ENCODE data around the gene ZDHHC12. TPM values are rescaled to one million over a fixed set of nuclear protein-coding genes. Genes with fewer than 3 reads are reported as not detected.

ZDHHC12 gene
- total RNA-seq, 1 experiment from 2014 or later = 39.7 TPM

DNA sequence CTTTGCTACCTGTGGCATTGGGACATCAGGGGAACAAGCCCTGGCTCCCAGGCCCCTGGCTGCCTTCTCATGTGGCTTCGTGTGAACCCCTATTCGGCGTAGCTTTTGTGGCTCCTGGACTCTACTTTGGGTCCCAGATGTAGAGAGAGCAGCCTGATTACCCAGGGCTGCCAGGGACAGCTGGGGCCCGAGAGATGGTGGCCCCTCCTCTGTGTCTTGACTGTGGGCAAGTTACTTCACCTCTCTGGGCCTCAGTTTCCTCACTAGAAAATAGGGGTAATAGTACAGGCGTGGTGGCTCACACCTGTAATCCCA, 19.6 kb downstream of the ZDHHC12 start (continued):
- TF ChIP-seq, protein P1, sequence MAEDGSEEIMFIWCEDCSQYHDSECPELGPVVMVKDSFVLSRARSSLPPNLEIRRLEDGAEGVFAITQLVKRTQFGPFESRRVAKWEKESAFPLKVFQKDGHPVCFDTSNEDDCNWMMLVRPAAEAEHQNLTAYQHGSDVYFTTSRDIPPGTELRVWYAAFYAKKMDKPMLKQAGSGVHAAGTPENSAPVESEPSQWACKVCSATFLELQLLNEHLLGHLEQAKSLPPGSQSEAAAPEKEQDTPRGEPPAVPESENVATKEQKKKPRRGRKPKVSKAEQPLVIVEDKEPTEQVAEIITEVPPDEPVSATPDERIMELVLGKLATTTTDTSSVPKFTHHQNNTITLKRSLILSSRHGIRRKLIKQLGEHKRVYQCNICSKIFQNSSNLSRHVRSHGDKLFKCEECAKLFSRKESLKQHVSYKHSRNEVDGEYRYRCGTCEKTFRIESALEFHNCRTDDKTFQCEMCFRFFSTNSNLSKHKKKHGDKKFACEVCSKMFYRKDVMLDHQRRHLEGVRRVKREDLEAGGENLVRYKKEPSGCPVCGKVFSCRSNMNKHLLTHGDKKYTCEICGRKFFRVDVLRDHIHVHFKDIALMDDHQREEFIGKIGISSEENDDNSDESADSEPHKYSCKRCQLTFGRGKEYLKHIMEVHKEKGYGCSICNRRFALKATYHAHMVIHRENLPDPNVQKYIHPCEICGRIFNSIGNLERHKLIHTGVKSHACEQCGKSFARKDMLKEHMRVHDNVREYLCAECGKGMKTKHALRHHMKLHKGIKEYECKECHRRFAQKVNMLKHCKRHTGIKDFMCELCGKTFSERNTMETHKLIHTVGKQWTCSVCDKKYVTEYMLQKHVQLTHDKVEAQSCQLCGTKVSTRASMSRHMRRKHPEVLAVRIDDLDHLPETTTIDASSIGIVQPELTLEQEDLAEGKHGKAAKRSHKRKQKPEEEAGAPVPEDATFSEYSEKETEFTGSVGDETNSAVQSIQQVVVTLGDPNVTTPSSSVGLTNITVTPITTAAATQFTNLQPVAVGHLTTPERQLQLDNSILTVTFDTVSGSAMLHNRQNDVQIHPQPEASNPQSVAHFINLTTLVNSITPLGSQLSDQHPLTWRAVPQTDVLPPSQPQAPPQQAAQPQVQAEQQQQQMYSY (CRISPR knock-in tag; IDR thresholded peaks at IDR 0.05) = no peak
- TF ChIP-seq, protein P2, sequence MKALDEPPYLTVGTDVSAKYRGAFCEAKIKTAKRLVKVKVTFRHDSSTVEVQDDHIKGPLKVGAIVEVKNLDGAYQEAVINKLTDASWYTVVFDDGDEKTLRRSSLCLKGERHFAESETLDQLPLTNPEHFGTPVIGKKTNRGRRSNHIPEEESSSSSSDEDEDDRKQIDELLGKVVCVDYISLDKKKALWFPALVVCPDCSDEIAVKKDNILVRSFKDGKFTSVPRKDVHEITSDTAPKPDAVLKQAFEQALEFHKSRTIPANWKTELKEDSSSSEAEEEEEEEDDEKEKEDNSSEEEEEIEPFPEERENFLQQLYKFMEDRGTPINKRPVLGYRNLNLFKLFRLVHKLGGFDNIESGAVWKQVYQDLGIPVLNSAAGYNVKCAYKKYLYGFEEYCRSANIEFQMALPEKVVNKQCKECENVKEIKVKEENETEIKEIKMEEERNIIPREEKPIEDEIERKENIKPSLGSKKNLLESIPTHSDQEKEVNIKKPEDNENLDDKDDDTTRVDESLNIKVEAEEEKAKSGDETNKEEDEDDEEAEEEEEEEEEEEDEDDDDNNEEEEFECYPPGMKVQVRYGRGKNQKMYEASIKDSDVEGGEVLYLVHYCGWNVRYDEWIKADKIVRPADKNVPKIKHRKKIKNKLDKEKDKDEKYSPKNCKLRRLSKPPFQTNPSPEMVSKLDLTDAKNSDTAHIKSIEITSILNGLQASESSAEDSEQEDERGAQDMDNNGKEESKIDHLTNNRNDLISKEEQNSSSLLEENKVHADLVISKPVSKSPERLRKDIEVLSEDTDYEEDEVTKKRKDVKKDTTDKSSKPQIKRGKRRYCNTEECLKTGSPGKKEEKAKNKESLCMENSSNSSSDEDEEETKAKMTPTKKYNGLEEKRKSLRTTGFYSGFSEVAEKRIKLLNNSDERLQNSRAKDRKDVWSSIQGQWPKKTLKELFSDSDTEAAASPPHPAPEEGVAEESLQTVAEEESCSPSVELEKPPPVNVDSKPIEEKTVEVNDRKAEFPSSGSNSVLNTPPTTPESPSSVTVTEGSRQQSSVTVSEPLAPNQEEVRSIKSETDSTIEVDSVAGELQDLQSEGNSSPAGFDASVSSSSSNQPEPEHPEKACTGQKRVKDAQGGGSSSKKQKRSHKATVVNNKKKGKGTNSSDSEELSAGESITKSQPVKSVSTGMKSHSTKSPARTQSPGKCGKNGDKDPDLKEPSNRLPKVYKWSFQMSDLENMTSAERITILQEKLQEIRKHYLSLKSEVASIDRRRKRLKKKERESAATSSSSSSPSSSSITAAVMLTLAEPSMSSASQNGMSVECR (CRISPR knock-in tag; IDR thresholded peaks at IDR 0.05; ENCODE audit: borderline replicate concordance) = no peak
- no peak for TF ChIP-seq ATF1 (CRISPR knock-in tag; IDR thresholded peaks at IDR 0.05)
- TF ChIP-seq SMAD3 (CRISPR knock-in tag; IDR thresholded peaks at IDR 0.05; ENCODE audit: borderline replicate concordance) = no peak
- TF ChIP-seq, protein P3, sequence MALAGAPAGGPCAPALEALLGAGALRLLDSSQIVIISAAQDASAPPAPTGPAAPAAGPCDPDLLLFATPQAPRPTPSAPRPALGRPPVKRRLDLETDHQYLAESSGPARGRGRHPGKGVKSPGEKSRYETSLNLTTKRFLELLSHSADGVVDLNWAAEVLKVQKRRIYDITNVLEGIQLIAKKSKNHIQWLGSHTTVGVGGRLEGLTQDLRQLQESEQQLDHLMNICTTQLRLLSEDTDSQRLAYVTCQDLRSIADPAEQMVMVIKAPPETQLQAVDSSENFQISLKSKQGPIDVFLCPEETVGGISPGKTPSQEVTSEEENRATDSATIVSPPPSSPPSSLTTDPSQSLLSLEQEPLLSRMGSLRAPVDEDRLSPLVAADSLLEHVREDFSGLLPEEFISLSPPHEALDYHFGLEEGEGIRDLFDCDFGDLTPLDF (CRISPR knock-in tag; IDR thresholded peaks at IDR 0.05) = no peak
- no peak for TF ChIP-seq GTF2I (CRISPR knock-in tag; conservative IDR thresholded peaks at IDR 0.05)
- no peak for TF ChIP-seq JUN (CRISPR knock-in tag; IDR thresholded peaks at IDR 0.05)
- TF ChIP-seq, protein P4, sequence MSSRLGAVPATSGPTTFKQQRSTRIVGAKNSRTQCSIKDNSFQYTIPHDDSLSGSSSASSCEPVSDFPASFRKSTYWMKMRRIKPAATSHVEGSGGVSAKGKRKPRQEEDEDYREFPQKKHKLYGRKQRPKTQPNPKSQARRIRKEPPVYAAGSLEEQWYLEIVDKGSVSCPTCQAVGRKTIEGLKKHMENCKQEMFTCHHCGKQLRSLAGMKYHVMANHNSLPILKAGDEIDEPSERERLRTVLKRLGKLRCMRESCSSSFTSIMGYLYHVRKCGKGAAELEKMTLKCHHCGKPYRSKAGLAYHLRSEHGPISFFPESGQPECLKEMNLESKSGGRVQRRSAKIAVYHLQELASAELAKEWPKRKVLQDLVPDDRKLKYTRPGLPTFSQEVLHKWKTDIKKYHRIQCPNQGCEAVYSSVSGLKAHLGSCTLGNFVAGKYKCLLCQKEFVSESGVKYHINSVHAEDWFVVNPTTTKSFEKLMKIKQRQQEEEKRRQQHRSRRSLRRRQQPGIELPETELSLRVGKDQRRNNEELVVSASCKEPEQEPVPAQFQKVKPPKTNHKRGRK (CRISPR knock-in tag; IDR thresholded peaks at IDR 0.05; ENCODE audit: borderline replicate concordance) = no peak
- TF ChIP-seq, protein P5, sequence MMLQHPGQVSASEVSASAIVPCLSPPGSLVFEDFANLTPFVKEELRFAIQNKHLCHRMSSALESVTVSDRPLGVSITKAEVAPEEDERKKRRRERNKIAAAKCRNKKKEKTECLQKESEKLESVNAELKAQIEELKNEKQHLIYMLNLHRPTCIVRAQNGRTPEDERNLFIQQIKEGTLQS (CRISPR knock-in tag; conservative IDR thresholded peaks at IDR 0.05) = no peak

DNA sequence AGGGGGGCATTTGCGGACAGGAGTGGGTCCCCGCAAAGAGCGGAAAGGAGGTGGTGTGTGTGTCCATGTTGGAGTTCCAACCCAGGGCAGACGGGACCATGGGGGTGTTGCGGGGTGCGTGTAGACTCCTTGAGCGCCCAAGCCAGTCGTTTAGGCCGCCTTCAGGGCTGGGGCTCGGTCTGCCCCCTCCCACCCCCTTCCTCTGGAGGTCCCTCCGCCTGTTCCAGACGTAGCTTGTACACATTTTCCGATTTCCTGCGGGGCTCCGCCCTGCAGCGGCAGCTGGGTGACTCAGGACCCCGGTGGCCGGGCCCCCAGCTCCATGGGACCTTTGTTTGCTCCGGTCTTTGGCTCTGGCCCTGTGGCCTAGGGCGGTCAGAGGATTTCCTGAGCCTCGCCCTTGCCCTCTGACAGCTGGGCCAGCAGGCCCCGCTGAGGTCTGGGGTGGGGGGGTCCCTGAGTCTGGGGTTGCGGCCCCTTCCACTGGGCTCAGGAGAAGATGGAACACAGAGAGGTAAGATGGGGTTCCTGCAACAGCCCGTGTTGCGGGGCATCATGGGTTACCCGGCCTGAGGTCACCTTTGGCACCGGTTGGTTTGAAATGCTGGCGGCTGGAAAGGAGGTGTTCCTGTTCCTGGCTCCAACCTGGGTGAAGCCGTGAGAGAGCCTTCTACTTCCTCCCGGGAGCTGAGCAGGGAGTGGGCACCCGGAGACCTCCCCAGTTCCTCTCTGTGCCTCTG, 20.1 kb downstream of the ZDHHC12 start:
- no peak for ATAC-seq
- TF ChIP-seq, protein P6, sequence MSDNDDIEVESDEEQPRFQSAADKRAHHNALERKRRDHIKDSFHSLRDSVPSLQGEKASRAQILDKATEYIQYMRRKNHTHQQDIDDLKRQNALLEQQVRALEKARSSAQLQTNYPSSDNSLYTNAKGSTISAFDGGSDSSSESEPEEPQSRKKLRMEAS (CRISPR knock-in tag; IDR thresholded peaks at IDR 0.05) = no peak
- no peak for TF ChIP-seq KAT7 (CRISPR knock-in tag; IDR thresholded peaks at IDR 0.05; ENCODE audit: borderline replicate concordance)
- TF ChIP-seq, protein P7, sequence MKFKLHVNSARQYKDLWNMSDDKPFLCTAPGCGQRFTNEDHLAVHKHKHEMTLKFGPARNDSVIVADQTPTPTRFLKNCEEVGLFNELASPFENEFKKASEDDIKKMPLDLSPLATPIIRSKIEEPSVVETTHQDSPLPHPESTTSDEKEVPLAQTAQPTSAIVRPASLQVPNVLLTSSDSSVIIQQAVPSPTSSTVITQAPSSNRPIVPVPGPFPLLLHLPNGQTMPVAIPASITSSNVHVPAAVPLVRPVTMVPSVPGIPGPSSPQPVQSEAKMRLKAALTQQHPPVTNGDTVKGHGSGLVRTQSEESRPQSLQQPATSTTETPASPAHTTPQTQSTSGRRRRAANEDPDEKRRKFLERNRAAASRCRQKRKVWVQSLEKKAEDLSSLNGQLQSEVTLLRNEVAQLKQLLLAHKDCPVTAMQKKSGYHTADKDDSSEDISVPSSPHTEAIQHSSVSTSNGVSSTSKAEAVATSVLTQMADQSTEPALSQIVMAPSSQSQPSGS (CRISPR knock-in tag; IDR thresholded peaks at IDR 0.05; ENCODE audit: borderline replicate concordance, low read depth) = no peak
- no peak for TF ChIP-seq NFATC4 (CRISPR knock-in tag; IDR thresholded peaks at IDR 0.05)
- TF ChIP-seq, protein P8, sequence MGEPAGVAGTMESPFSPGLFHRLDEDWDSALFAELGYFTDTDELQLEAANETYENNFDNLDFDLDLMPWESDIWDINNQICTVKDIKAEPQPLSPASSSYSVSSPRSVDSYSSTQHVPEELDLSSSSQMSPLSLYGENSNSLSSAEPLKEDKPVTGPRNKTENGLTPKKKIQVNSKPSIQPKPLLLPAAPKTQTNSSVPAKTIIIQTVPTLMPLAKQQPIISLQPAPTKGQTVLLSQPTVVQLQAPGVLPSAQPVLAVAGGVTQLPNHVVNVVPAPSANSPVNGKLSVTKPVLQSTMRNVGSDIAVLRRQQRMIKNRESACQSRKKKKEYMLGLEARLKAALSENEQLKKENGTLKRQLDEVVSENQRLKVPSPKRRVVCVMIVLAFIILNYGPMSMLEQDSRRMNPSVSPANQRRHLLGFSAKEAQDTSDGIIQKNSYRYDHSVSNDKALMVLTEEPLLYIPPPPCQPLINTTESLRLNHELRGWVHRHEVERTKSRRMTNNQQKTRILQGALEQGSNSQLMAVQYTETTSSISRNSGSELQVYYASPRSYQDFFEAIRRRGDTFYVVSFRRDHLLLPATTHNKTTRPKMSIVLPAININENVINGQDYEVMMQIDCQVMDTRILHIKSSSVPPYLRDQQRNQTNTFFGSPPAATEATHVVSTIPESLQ (CRISPR knock-in tag; IDR thresholded peaks at IDR 0.05) = no peak
- TF ChIP-seq, protein P9, sequence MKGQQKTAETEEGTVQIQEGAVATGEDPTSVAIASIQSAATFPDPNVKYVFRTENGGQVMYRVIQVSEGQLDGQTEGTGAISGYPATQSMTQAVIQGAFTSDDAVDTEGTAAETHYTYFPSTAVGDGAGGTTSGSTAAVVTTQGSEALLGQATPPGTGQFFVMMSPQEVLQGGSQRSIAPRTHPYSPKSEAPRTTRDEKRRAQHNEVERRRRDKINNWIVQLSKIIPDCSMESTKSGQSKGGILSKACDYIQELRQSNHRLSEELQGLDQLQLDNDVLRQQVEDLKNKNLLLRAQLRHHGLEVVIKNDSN (CRISPR knock-in tag; IDR thresholded peaks at IDR 0.05) = no peak
- no peak for TF ChIP-seq NFE2L1 (CRISPR knock-in tag; IDR thresholded peaks at IDR 0.05)

More for the DNA sequence above, 20.1 kb downstream of the ZDHHC12 start:
- no peaks in the 10 kb centered on the region for H3K9me3 Mint-ChIP-seq
- H3K36me3 Mint-ChIP-seq = no peaks in the 10 kb centered on the region
- peak; percentile 10 for DNase-seq (ENCODE audit: low spot score)
- H3K4me1 Mint-ChIP-seq = peaks cover 4% of the 10 kb centered on the region; the same call in 1 of the 2 replicates
- peak overlapping the region; percentile 83 for H3K4me3 Mint-ChIP-seq
- POLR2A ChIA-PET = no interaction called here
- CTCF ChIA-PET = interaction anchor here (0.6 to 2.1 kb wide), 4 partner anchors 20 to 324 kb away, joined by 3 to 7 read pairs (median 4); partner anchors contain the start of genes SH3GLB2 and ZDHHC12
- H3K27me3 Mint-ChIP-seq (ENCODE audit: low read depth) = no peaks in the 10 kb centered on the region
- H3K27ac Mint-ChIP-seq = no peak overlapping the region
